IPS-NIHi7 (cell line): ENCODE data around the gene HEMGN.
A peak's percentile ranks its signal among the peaks of the same experiment; 100 is the strongest.

ENCODE experiments used
- DNase-seq: peaks from one replicate; pipeline ENCODE4 v3.0.0; 2012; ENCODE audit warnings: mixed read lengths; ENCODE audit errors: extremely low spot score

The HEMGN gene

GRCh38 chr9:97895695-97896332, 42.2 kb downstream of the HEMGN start:
- DNase-seq: peak; percentile 76

DNA sequence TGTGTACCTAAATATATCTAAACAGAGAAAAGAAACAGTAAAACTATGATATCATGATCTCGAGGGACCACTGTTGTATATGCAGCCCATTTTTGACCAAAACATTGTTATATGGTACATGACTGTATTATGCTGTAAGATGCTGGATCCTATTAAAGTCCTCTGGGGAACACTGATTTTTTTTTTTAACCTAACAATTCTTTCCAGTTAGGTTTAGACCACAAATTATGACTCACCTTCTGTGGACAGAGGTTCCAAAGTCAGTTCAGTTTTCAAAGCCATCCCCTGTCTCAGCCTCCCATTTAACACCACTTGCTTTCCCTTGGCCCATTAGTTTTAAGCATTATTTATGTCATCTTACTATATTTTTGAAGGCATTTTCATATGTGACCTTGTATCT, 42.8 kb downstream of the HEMGN start:
- DNase-seq: no peak

DNA sequence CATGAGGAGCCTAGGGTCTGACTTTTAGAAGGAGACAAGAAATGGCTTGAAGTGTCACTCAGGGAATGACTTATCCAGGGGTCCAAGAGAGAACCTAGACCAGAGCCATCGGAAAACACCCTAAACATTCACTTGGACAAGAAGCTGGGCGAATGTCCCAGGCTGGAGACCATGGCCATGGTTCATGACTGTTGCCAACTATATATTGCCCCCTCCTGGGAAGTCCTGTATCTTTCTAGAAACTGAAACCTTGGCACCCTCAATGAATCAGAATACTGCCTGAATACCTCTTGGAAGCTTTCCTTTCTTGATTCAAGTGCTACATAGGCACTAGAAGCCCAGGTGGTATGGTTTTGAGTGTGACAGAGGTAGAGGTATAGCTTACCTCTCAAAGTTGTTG, 45.6 kb downstream of the HEMGN start:
- DNase-seq: no peak

GRCh38 chr9:97891736-97892135, 46.2 kb downstream of the HEMGN start:
- DNase-seq: no peak

GRCh38 chr9:97889941-97890887, 47.8 kb downstream of the HEMGN start:
- DNase-seq: peak; percentile 84

DNA sequence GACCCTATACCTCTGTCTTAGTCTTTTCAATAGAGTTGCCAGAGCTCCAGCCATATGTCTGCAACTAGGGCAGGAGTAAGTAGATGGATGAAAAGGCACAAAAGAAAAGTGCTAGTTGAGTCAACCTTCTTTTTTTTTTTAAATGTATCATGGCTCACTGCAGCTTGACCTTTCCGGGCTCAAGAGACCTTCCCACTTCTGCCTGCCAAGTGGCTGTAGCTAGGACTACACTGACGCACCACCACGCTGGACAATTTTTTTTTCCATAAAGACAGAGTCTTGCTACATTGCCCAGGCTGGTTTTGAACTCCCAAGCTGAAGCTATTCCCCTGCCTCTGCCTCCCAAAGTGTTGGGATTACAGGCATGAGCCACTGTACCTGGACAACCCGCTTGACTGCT, 57.6 kb downstream of the HEMGN start:
- DNase-seq: no peak
